Skeletal muscle tissue (tissue), 4 donors: ENCODE measurements around the gene TGOLN2. TPM values are rescaled to one million over a fixed set of nuclear protein-coding genes. Genes with fewer than 3 reads are reported as not detected.
"Not testable (repeated sequence)": the region's sequence is repeated elsewhere in the genome, so short reads cannot be mapped to it uniquely, and the experiment has no call there.

Experiments
- H3K27ac ChIP-seq: one replicate; pipeline ENCODE4 v1.7.0; 2013; ENCODE audit warnings: mild to moderate bottlenecking, low read depth, low read length, inconsistent platforms
- H3K27me3 ChIP-seq, 3 donors: one replicate each; pipeline ENCODE4 v1.7.0; 2013; ENCODE audit warnings: low read length in 3 of 3; ENCODE audit not compliant: control insufficient read depth in 3 of 3, insufficient read depth in 3 of 3
- H3K36me3 ChIP-seq, 3 donors: one replicate each; pipeline ENCODE4 v1.7.0; 2013; ENCODE audit warnings: low read length in 3 of 3; ENCODE audit not compliant: control insufficient read depth in 3 of 3, insufficient read depth in 3 of 3
- H3K4me1 ChIP-seq, 3 donors: one replicate each; pipeline ENCODE4 v1.7.0; 2013; ENCODE audit warnings: low read length in 3 of 3, mild to moderate bottlenecking in 3 of 3; ENCODE audit not compliant: control insufficient read depth in 3 of 3, insufficient read depth in 3 of 3
- H3K4me3 ChIP-seq, 3 donors: one replicate each; pipeline ENCODE4 v1.7.0; 2013; ENCODE audit warnings: low read length in 3 of 3
- H3K9ac ChIP-seq, 3 donors: one replicate each; pipeline ENCODE4 v1.7.0; 2013; ENCODE audit warnings: low read length in 3 of 3, mild to moderate bottlenecking in 3 of 3, moderate library complexity in 2 of 3, low read depth in 1 of 3
- H3K9me3 ChIP-seq, 3 donors: one replicate each; pipeline ENCODE4 v1.7.0; 2013; ENCODE audit warnings: low read length in 3 of 3; ENCODE audit not compliant: control insufficient read depth in 3 of 3
- total RNA-seq: library from RNA; depleted of rRNA; stranded (reverse); fragments of >200 nt; gene quantifications from one replicate; pipeline ENCODE4 v1.2.3, GENCODE V29; 2014
- donor health status: Osteomylitis.

The TGOLN2 gene
- total RNA-seq, 1 donor from 2014 or later = 29.7 TPM

DNA sequence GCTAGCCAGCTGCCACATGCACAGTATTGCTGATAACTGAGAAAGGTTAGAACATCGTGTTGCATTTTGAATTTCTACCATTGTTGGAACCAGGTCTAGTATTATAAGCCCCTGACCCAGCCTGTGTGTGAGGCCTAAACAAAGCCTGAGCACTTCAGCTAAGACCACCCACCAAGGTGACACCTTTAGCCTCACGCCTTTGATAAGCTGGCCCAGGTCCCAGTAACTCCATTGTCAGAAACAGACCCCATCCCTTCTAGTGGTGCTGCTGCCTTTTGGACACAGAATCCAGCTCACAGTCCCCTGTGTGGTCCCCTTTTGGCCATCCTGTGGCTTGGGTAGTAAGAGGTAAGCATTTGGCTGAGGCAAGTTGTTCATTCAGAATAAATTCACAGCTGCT, 28.4 kb upstream of the TGOLN2 start:
- Histone ChIP-seq H3K9me3 (no peaks in the 10 kb centered on the region), H3K27me3 (no peaks in the 10 kb centered on the region), H3K27ac (no peak overlapping the region), H3K4me3 (no peak overlapping the region), H3K9ac (peak overlapping the region in 1 of 3 donors; percentile 28), H3K36me3 (peaks cover 23 to 33% (median 33%) of the 10 kb centered on the region in 3 donors), H3K4me1 (peaks cover 29 to 42% (median 40%) of the 10 kb centered on the region in 3 donors)

DNA sequence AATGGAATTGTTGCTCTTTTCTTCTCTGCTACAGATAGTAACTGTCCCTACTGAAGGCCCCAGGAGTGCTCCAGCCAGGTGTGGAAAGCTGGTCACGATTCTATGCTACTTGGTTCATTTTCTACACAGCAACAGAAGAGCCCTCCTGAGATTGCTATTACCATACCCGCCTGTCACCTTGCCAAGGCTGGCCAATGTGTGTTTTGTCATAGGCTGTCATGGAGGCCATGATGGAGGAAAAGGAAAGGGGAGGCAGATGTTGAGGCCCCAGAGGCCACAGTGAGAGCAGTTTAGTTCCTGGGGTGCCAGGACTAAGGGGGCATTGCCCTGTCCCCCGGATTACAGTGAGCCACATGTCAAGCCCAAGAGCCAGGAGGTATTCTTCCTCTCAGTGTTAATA, 27.7 kb upstream of the TGOLN2 start:
- Histone ChIP-seq H3K4me1 (peaks cover 29 to 42% (median 40%) of the 10 kb centered on the region in 3 donors), H3K36me3 (peaks cover 27 to 39% (median 38%) of the 10 kb centered on the region in 3 donors), H3K9me3 (no peaks in the 10 kb centered on the region), H3K4me3 (peak overlapping the region; percentile 92 to 100 (median 100)), H3K27ac (no peak overlapping the region), H3K9ac (peak overlapping the region; percentile 97 to 100 (median 98)), H3K27me3 (no peaks in the 10 kb centered on the region)

DNA sequence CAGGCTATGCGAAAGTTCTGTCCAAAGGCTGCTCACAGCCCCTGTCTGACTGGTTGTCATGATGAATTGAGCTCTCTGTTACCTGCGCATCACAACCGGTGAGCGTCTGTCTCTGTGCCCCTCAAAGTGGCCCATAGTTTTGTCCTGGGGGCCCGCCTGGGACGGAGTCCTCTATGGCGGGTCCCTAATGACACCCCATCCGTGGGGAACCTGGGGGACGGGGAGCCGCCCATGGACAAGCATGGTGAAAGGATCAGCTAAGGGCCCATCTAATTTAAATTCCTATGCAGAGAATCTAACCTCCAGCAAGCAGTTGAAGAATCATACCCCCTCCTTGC, 27.3 kb upstream of the TGOLN2 start:
- peaks cover 29 to 42% (median 40%) of the 10 kb centered on the region in 3 donors for H3K4me1 ChIP-seq
- no peaks in the 10 kb centered on the region for H3K9me3 ChIP-seq
- peaks cover 32 to 43% (median 41%) of the 10 kb centered on the region in 3 donors for H3K36me3 ChIP-seq
- peak overlapping the region; percentile 83 for H3K27ac ChIP-seq
- peak overlapping the region; percentile 92 to 100 (median 100) for H3K4me3 ChIP-seq
- peak overlapping the region; percentile 97 to 100 (median 98) for H3K9ac ChIP-seq
- H3K27me3 ChIP-seq = no peaks in the 10 kb centered on the region

DNA sequence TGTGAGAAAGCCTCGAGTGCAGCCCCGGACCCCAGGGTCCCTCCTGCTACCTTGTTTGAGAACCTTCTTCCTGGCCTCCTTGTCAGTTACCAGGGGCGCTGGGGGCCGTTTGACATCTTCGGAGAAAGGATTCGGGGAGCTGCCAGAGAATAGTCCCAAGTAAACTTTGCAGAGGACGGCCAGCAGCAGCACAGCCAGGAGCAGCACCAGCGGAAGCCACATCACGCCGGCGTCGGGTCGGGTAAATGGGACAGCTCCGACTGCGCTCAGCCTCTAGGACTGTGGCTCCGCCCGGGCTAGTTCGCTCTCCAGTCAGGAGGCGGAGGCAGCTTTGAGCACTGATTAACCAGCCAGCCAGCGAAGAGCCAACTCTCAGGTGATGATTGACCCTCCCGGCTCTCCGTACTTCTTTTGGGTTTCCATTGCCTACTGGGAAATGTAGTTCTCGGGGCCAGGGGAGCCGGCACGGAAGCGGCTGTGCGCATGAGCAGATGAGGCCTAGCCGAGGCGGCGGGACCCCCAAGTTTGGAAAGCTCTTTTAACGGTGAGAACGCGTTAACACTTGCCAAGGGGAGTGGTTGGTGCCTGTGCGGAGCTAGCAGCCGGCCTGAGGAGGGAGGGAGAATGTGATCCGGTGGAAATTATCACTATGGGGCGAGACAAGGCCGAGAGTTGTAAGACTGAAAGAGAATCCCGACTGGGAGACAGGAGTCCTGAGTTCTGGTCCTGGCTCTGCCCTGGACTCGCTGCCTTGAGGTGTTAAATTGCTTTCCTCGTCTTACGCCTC, 26.7 kb upstream of the TGOLN2 start, which contains the start of the genes ELMOD3 and RETSAT:
ELMOD3 (plus strand) TSS at position 484 of the 787 bp plus-strand sequence. CDS start 2,430 bp downstream, outside the sequence.
RETSAT (minus strand) TSS at position 243 of the 787 bp plus-strand sequence; CDS start at position 222, 21 bp downstream.
- H3K9ac ChIP-seq = peak within 1 kb of the TSS; percentile 97 to 100 (median 98)
- peaks cover 29 to 42% (median 40%) of the 10 kb centered on the region in 3 donors for H3K4me1 ChIP-seq
- H3K4me3 ChIP-seq = peak within 1 kb of the TSS; percentile 92 to 100 (median 100)
- no peaks in the 10 kb centered on the region for H3K27me3 ChIP-seq
- no peaks in the 10 kb centered on the region for H3K9me3 ChIP-seq
- peaks cover 37 to 45% (median 43%) of the 10 kb centered on the region in 3 donors for H3K36me3 ChIP-seq
- peak within 1 kb of the TSS; percentile 83 for H3K27ac ChIP-seq

DNA sequence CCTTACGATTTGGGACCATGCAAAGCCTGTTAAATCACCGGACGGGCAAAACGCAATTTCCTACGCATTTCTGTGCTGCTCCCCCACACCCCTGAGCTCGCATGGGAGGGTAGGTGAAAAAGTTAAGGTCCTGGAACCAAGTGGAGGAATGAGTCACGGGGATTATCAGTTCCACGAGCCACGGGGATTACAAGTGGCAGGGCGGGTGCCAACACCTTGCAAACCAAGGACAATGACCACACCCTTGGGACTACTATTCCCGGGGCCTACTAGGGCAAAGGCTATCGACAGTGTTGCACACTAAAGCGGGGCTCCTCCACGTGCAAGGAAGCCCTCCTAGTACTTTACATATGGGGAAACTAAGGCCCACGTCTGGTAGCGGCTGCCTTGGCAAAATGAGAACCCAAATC, 26.1 kb upstream of the TGOLN2 start:
- peaks cover 36 to 49% (median 49%) of the 10 kb centered on the region in 3 donors for H3K36me3 ChIP-seq
- no peaks in the 10 kb centered on the region for H3K27me3 ChIP-seq
- H3K9me3 ChIP-seq = no peaks in the 10 kb centered on the region
- H3K9ac ChIP-seq = peak overlapping the region; percentile 97 to 100 (median 98)
- peak overlapping the region; percentile 92 to 100 (median 100) for H3K4me3 ChIP-seq
- peaks cover 29 to 42% (median 40%) of the 10 kb centered on the region in 3 donors for H3K4me1 ChIP-seq
- H3K27ac ChIP-seq = peak overlapping the region; percentile 83

DNA sequence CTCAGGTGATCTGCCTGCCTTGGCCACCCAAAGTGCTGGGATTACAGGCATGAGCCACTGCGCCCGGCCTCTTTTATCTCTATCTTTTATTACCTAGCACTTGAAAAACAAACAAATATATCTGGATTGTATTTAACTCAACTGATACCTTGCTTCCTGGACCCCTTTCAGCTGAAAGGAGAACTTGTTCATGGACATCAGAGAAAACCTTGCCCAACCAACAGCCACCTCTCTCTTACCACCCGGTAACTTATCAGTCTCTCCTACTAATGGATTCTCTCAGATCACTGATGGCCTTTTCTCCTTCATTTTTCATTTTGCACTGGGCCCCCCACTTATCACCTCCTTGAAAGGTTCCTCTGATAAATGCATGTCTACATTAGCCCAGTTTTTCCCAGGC, 19.8 kb upstream of the TGOLN2 start:
- Histone ChIP-seq H3K36me3 (peaks cover 61 to 74% (median 72%) of the 10 kb centered on the region in 3 donors), H3K4me3 (no peak overlapping the region), H3K4me1 (peaks cover under 1 to 2% (median 2%) of the 10 kb centered on the region in 3 donors), H3K27ac (no peak overlapping the region), H3K27me3 (no peaks in the 10 kb centered on the region), H3K9me3 (no peaks in the 10 kb centered on the region), H3K9ac (no peak overlapping the region)

DNA sequence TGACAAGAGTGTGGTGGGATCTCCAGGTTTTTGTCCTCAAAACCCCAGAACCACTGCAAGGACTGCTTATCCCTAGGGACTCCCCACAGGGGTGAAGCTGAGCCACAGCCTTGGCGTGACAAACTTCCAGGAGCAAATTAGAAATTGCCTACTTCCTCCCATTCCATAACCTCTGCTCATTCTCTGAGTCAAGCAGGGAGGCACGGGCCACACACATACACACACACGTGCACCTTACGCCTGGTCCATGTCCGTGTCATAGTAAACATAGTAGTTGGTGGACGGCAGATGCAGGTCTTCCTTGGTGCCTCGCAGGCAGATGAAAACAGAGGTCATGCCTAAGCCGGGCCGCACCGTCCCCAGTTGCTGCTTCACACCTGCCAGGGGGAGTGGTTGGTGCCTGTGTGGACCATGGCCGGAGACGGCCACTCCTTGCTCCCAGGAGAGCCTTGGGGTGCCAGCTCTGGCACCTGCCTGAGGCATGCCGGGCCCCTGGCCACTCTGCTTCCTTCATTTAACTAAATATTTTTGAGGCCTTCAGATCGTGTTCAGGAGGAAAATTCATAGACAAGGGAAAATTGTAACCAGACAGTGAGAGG, 16.7 kb upstream of the TGOLN2 start:
- Histone ChIP-seq H3K27me3 (no peaks in the 10 kb centered on the region), H3K27ac (no peak overlapping the region), H3K9me3 (no peaks in the 10 kb centered on the region), H3K4me1 (peaks cover 0 to 2% (median 0%) of the 10 kb centered on the region in 3 donors), H3K36me3 (peaks cover 46 to 57% (median 53%) of the 10 kb centered on the region in 3 donors), H3K4me3 (no peak overlapping the region), H3K9ac (no peak overlapping the region)

DNA sequence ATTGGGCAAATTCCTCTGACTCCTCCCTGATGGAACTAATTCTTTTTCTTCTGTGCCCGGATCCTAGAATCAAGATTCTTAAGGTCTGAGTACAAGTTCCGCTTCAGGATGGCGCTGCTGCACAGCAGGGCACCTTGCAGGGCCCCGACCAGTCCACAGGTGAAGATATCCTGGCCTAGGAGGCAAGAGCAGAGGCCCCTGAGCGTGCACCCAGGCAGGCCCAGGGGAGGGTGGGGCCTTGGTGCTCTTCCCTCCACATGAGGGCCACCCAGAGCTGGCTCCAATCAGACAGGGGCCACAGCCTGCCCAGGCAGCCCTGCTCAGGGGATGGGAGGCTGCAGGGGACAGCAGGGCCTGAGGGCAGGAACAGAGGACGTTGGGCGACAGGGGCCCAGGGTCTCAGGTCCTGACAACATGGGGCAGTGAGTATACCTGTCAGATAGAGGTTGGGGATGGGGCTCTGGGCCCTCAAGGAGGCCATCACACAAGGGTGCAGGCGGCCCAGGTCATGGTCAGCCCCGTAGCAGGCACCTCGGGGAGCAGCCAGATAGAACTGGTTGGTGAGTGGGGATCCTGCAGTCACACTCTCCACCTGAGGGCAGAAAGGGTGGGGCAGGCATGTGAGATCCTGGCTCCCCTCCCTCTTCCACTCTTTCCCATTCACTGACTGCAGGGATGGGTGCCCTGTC, 15.6 kb upstream of the TGOLN2 start:
- H3K36me3 ChIP-seq = peaks cover 42 to 51% (median 47%) of the 10 kb centered on the region in 3 donors
- not testable (repeated sequence) for H3K27me3 ChIP-seq, H3K4me3 ChIP-seq, H3K4me1 ChIP-seq, H3K27ac ChIP-seq, H3K9ac ChIP-seq, H3K9me3 ChIP-seq

DNA sequence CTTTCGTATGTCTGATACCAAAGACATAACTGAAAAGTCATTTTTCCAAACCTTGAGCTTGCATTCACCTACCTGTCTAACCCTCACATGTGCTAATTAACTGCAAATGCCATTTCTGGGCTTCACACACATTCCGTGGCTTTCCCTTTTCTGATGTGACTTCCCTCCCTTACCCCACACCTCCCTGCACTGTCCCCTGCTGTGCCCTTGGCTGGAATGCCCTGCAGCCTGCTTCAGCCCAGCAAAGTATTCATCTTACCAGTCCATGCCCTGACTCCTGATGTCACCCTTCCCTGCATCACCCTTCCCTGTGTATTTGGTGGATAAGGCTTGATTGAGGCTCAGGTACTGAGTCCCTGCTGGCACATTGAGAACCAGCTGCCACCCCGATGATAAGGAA, 14.4 kb upstream of the TGOLN2 start:
- no peaks in the 10 kb centered on the region for H3K9me3 ChIP-seq
- H3K4me1 ChIP-seq = peaks cover 0 to 2% (median 0%) of the 10 kb centered on the region in 3 donors
- H3K9ac ChIP-seq = no peak overlapping the region
- no peak overlapping the region for H3K27ac ChIP-seq
- no peaks in the 10 kb centered on the region for H3K27me3 ChIP-seq
- no peak overlapping the region for H3K4me3 ChIP-seq
- H3K36me3 ChIP-seq = peaks cover 36 to 45% (median 43%) of the 10 kb centered on the region in 3 donors
